ENCODE data around the gene ATP8A2.

ATP8A2 gene

DNA sequence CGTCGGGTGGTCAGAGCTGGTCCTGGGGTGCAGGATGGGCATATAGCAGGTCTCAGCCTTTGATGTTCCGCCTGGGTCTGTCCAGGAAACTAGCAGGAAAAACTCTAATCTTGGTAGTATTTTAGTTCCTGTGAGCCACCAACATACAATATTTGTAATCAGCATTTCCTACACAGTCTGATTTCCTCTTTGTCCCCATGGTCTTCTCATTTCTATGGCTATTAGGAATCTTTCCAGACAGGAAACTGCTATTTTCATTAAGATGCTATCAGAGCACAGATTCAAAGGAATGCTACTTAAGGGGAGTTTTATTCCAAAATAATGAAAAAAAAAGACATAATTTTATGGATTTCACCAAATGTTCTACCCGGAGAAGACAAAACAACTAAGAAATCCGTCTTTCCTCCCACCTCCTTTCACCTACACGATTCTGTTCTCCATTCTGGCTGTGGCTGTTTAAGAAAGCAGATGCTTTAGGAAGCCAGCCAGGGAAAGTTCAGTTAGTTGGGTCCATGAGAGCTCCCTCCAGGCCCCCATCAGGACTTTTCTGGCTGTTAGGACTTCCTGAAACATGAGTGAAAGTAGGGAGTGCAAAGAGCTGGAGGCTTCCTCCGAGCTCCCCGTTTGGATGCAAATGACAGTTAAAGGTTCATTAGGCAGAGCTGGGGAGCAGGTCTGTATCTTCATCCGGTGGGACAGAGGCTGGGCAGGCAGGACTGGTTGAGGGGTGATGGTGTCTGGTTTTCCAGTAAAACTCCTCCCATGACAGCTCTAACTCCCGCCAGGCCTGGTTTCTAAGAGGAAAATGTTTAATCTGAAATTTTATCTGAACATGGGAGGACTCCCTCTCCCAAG, 643.7 kb downstream of the ATP8A2 start:
- DNase-seq (ENCODE audit: low read depth): no peak

DNA sequence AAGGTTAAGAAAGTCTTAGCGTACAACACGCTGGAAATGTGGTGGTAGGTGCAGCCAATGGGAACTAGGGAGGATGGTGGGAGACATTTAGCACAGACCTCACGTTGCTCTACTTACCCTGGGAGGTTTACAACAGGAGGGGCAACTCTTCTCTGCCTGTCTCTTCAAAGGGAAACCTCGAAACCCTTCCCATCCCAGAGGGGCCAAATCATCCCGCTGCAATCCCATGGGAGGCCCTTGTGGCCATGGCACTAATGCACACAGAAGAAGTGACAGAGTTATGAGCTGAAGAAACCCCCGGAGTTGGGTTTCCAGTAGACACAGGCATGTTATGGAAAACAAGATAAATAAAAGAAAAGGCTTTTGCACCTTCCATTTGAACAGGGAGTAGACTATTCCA, 644.4 kb downstream of the ATP8A2 start:
- no peak for DNase-seq (ENCODE audit: low read depth)

DNA sequence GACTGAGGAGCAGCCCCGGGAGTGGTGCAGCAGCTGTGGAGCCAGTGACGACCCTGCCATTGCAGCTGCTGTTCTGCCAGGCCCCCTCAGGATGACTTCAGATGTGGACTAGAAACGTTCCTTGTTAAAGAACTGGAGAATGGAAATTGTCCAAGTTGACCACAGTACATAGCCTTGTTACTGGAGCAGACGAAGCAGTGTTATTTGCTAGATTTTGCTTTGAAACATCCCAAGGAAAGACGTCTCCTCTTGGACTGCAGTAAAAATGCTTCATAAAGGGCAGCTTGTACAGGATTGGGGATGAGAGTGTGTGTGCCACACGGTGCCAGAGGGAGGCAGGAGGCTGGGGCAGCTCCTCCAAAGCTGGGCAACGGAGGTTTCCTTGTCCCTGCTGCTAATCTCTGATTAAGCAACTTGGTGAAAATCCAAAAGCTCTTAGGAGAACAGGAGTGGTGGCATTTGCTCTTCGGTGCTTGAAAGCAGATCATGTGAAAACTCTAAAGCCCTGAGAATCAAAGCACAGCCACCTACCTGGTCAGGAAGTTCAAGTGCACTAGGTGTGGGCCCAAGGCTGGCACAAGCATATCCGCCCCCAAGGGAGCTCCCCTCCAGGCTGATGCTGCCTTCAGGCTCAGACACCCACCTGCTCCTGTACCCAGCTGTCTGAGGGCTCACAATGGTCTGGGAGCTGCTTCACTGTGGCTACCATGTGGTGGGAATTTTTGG, 645.6 kb downstream of the ATP8A2 start:
- no peak for DNase-seq (ENCODE audit: low read depth)

DNA sequence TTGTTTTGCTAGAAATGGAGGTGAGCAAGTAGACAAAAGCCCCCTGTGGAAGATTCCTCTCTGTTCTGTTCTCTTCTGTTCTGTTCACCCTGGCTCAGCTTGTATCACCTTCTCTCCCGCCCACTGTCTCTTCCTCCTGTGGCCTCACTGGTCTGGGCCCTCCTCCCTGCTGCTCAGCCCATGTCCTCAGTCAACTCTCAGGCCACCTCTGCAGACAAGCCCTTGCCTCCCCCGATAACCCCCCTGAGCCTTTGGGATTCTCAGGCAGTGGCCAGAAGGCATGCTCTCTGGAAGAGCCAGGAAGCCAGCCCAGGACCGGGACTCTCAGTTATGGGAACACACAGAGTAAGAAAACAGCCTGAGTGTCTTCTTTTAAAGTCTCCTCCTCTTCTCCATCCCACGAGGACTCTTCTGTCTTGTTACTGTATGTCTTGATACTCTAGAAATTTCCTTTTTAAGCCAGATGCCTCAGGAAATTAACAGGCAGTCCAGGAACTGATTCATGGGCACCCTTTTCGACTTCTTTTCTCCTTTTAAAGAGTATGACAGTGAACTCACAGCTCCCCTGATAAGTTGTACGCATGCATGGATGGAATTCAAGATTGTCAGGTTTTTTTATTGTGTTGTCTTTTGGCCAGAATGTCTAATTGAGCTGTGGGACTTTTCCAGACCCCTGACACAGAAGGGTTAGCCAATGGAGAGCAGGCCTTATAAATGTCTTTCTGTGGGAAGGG, 646.3 kb downstream of the ATP8A2 start:
- DNase-seq (ENCODE audit: low read depth): no peak

DNA sequence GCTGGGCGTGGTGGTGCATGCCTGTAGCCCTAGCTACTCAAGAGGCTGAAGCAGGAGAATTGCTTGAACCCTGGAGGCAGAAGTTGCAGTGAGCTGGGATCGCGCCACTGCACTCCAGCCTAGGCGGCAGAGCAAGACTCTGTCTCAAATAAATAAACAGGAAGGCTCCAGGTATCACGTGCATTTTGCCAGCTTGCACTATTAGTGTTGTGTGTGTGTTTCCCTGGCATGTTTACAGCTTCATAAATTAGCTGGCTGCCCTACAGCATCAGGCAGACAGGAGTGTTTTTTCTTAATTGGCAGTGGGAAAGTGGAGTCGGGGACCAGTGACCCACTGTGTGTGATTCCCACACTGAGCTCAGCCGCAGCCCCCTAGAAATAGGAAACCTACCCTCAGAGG, 647.5 kb downstream of the ATP8A2 start:
- DNase-seq (ENCODE audit: low read depth): no peak

DNA sequence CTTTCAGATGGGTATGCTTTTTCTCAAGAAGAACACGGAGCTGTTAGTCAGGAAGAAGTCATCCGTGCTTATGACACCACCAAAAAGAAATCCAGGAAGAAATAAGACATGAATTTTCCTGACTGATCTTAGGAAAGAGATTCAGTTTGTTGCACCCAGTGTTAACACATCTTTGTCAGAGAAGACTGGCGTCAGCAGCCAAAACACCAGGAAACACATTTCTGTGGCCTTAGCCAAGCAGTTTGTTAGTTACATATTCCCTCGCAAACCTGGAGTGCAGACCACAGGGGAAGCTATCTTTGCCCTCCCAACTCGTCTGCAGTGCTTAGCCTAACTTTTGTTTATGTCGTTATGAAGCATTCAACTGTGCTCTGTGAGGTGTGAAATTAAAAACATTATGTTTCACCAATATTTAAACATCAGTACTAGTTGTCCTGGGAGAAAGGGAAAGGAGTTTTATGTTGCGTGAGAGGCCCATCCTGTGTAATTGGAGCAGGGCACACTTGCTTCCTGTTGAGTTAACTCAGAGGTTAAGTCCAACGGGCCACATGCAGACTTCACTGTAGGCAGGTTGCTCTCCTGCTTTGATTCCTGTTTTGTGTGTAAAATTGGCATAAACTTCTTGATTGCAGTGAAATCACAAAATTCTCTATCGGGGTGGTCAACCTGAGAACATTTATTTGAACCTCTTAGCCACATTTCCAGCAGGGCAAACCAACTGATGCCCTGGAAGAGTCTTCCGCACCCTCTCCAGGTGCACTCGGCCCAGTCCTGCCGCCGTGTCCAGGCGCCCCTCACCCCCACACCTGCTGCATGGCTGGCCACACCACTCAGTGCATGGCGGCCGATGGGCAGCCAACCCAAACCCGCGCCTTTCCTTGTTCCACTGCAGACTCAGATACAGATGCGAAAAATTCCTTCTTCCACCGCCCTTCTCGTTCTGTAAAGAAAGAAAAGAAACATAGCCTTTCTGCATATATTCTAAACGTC, 648.4 kb downstream of the ATP8A2 start:
- DNase-seq (ENCODE audit: low read depth): no peak

DNA sequence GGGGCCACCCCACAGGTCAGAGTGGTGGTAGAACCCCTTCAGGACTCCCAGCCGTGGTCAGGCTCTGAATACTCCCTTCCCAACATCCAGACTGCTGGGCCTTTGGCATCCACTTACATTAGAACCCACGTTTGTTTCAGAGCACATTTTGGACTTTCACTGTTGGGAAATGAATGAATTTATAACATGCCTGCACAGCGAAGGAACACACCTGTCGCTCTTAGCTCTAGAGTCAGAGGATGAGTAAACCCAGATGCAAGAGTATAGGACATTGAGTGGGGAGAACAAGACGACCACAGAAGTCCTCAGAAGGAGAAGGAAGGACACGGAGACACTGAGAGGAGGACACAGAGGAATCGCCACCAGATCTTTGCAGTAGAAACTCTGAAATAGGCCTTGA, 649.1 kb downstream of the ATP8A2 start:
- no peak for DNase-seq (ENCODE audit: low read depth)

DNA sequence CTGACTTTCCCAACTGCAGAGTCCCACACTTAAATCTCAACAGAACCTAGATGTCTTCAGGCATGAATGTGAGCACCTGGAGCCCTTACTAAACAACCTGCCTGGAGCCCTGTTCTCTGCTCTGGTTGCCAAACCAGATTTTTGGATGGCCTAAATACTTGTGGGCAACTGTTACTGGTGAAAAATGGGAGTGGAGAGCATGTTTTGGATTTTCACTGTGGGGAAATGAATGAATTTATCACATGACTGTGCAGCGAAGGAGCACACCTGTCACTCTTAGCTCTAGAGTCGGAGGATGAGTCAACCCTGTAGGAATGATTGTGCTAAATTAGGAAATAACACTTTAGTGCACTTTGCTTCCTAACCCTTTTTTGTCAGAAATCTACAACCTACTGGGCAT, 649.7 kb downstream of the ATP8A2 start:
- no peak for DNase-seq (ENCODE audit: low read depth)

DNA sequence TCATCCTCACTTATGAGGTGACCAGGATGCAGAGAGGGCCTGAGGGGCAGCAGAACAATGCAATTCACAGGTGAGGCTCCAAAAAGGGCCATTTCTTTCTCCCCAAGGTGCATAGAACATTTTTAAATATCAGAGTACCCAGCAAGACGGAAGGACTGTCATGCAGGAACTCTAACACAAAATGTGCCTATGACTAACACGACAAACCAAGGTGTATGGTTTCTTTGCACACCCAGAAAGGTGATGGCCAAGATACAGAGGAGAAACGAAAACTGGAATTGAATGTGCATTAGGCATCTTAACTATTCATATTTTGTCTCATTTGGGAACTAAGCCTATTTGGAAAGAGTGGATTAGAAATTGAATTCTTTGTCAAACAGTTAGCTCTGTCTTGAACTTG, 650.2 kb downstream of the ATP8A2 start:
- DNase-seq (ENCODE audit: low read depth): no peak

DNA sequence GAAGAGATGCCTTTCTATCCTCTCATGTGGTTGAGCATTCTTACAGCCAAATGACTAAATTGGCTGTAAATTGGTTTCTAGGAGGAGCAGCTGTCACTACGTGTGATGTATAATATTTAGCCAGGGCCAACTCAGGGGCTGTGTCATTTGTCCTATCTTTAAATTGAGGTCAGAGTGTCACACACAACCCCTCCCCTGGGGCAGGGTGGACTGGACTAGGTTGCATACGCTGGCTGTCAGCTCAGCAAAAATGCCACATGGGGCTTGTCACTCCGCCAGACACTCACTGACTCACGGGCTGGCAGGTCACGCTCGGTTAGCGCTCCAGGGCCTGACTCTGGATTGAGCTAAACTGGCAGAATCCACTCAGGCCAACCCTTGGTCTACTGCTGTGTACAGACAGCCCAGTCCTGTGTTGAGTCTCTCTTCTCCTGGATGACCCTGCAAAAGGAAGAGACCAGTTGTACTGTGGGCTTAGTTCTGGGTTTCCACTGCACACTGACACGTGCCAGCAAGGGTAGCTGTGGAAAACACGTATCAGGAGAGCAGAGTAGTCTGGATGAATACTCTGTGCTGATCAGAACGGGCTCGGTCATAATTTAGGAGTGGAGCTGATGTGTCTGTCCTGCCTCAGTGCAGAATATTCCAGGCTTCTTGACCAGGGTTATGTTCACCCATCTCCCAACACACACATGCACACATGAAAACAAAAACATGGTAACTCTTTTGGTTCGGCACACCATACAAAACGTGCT, 650.9 kb downstream of the ATP8A2 start:
- no peak for DNase-seq (ENCODE audit: low read depth)

DNA sequence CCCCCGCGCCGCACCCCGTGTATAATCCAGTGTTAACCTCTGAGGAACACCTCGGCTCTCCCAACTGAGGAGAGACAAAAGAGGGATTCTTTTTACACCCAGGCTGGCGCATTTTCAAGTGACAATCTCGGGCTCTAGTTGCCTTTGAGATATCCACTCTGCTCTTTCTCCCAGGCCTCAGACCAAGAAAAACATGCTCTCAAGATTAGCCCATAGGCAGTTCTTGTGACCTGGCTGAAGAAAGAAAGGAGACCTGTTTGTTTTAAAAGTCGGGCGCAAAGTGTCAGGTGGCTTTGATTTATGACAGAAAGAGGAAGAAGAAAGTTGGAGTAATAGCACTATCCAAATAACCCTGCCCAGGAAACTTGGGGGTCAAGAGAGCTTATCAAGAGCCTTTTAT, 652.8 kb downstream of the ATP8A2 start:
- DNase-seq (ENCODE audit: low read depth): no peak

DNA sequence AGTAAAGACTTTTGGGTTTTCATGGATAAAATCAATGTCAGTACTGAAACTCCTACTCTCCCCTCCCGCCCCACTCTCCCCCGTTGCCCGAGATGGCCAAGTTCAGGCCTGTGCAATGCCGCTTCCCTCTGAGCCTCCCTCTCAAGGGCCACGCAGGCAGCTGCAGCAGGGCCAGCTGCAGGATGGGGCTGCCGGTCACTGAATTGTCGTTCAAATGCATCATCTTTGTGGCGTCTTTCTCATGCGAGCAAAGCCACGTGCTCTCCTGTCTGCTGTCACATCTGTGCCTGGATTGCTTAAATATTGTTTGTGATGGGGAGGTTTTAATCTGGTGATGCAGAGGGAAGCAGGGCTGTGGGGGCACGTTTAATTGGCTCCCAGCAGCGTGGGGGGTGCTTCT, 653.4 kb downstream of the ATP8A2 start:
- no peak for DNase-seq (ENCODE audit: low read depth)

DNA sequence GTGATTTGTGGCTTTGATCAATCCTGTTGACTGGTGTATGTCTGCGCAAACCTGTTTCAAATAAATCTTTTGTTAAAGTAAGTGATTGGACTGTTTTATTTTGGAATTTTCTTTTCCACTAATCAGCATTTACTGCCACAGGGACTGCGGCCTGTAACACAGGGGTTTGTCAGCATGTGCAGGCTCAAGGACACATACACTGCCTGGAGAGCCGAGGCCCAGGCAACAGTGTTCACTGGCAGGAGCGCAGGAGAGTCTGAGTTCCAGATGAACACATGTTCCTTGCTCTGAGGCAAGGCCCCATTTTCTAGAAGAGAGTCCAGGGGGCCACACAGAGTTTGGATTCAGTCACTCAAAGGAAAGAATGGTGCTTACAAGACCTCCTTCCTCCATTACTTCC, 654.0 kb downstream of the ATP8A2 start:
- DNase-seq (ENCODE audit: low read depth): no peak

DNA sequence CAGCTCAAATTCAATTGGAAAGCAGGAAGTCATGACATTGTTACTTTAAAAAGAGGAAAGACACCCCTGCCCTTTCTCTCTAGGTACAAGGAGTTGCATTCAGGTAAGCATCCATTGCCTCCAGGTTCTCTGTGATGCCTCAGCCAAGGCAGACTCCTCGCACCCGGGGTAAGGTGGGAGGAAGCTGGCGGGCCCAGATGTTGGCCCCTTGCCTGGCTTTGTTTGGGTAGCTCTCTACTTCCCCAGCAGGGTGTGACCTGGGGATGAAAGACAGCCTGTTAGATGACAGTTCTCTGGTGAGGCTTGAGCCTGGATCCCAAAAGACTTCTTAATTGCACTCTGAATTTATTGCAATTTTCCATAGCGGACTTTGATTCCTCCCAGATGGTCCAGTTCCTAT, 654.4 kb downstream of the ATP8A2 start:
- no peak for DNase-seq (ENCODE audit: low read depth)

DNA sequence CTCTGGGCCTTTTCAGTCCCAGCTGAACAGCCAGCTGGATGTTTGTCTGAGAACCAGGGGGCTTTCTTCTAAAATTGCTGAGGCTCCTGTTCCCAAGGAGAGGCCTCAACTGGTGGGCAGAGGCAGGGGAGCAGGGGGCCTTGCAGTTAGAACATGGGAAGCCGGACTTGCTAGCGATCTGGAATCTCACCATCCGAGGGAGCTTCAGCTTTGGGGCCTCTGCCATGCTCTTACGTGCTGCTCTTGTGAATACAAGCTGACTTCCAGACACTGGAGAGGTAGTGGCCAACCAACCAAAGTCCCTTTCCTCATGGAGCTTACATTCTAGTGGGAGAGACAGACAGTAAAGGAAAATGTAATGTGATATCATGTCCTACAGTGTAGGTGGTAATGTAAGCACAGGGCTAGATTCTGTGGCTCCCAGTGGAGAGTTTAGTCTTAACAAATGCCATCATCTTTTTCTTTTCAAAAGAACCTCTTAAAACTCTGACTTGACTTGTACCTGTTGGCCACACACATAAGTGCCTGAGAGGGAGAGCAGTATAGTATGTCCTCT, 657.9 kb downstream of the ATP8A2 start:
- no peak for DNase-seq (ENCODE audit: low read depth)

DNA sequence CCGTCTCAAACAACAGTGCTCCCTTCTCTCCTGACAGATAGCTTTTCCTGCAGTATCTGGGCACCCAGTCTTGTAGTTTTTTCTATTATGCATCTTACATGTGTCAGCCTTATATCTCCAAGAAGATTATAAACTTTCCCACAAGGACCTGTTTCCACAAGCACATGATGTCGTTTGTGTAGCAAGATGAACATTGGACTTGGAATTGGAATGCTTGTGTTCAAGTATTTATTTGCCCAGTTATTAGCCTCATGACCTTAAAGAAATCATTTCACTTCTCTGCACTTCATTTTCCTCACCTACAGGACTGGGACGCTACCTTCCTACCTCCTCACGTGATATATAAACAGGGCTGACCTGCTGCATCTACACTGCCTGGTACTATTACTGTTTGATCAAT, 658.6 kb downstream of the ATP8A2 start:
- DNase-seq (ENCODE audit: low read depth): no peak

DNA sequence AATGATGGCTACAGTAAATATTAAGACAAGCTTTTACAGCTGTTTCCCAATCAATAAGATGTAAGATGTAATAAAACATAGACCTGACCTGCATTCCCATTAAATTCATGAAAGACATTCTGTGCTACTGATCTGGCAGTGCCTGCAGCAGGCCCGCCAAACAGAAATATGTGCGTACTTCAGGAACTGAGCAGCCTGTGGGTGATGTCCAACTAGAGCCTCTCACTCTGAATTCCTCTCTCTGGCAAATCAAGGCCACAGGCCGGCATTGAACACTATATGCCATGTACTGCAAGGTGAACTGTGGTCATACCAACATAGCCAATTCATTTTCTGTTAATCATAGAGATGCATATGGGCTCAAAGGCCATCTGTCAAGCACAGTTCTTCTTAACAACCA, 662.2 kb downstream of the ATP8A2 start:
- DNase-seq (ENCODE audit: low read depth): no peak

DNA sequence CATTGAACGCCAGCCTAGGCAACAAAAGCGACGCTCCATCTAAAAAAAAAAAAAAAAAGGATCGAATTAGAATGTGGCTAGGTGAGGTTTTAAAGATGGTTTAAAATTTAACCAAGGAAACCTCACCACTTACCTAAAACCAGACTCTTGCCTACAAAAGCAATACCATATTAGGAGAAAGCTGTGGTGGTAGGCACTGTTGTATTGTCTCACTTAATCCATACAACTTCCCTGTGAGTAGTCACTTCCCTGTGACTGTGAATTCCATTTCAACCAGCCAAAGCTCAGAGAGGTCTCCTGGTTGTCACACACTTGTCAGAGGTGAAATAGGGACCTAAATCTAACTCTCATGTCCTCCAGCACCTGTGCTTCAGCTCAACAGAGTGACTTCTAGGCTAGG, 664.6 kb downstream of the ATP8A2 start:
- no peak for DNase-seq (ENCODE audit: low read depth)

DNA sequence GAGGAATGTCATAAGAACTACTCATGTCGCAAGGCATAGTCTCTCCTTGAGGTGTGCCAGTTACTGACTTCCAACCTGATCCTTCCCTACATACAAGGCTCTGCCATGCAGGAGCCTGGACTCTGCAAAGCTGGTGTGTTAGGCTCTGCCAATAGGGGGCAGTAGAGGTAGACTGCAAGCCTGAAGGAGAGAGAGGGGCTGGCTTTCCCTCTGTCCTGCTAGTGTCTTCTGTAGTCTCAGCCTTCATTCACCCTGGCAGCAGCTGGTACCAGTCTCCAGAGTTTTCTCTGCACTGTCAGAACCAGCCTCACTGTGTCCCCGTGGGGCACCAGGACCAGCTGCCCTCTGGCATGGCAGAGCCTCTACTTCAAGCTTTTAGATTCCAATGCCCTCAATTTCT, 665.5 kb downstream of the ATP8A2 start:
- no peak for DNase-seq (ENCODE audit: low read depth)

DNA sequence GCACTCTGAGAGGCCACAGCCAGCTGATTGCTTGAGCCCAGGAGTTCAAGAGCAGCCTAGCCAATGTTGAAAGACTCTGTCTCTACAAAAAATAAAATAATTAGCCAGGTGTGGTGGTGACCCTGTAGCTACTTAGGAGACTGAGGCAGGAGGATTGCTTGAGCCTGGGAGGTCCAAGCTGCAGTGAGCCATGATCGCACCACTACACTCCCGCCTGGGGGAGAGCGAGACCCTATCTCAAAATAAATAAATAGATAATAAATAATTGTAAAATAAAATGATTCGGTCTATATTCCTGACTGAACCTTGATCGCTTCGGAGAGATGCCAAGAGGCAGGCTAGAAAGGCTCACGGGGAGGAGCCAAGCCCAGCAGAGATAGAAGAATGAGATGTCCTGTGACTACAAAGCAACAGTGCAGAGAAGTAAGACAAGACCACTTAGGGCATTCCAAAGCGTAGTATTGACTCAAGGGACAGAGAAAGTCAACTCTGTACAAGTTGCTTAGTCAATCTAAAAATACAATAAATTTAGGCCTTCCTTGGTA, 667.2 kb downstream of the ATP8A2 start:
- no peak for DNase-seq (ENCODE audit: low read depth)

All from stimulated activated CD8-positive, alpha-beta memory T cell treated with anti-CD3 and anti-CD28 coated beads, Interleukin-12 subunit alpha, Interleukin-12 subunit beta, amount 100 ng/mL, for 4 hours (primary cell).